Measurements from ENCODE around the gene RNF212. TPM values are rescaled to one million over a fixed set of nuclear protein-coding genes. Genes with fewer than 3 reads are reported as not detected.

Gene RNF212
- total RNA-seq, 6 donors from 2014 or later = 2.7 to 14.7 (median 5.3) TPM

DNA sequence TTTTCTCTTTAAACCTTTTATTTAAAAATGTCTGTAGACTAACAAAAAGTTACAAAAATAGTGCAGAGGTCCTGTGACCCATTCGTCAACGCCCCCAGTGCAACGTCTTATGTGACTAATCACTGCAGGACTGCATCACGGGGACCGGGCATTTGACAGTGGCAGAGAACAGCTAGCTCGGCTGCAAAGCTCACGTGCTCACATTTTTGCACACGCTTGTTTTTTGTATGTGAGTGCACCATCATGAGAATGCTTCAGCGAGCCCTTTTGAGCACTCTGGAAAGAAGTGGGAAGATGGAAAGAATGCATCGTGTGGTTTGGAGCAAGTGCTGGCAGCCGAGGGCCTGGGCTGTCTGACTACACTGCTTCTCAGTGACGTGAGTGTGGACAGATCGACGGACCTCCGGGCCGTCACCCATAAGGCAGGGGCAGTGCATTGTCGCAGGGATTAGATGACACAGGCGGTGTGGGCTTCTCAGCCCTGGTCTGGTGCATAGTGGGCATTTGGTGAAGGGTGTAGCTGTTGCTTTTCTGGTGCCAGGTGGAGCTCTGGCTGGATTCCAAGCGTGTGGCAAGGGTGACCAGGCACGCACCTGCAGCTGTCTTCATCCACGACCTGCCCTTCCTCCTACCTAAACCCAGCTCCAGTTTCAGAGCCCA lies 41.3 kb upstream of the RNF212 start:
- Histone ChIP-seq H3K4me3 (no peak overlapping the region), H3K36me3 (no peaks in the 10 kb centered on the region), H3K27me3 (no peaks in the 10 kb centered on the region), H3K27ac (no peak overlapping the region), H3K4me1 (peaks cover 7 to 17% (median 9%) of the 10 kb centered on the region in 4 donors), H3K9me3 (peaks cover 0 to 7% (median 3%) of the 10 kb centered on the region in 4 donors)
- 62 to 66% methylated on average over 21 of the region's 21 CpGs for WGBS, 2 donors
- ATAC-seq (ENCODE audit: low FRiP score in 2 of 2) (peak; percentile 70 to 74), DNase-seq (peak in 1 of 2 donors; percentile 23)
- TF ChIP-seq CTCF (IDR thresholded peaks at IDR 0.05) (no peak), EP300 (IDR thresholded peaks at IDR 0.05) (no peak), POLR2AphosphoS5 (IDR thresholded peaks at IDR 0.05) (no peak), POLR2A (IDR thresholded peaks at IDR 0.05) (no peak)

GRCh38 chr4:1154126-1154522 lies 40.8 kb upstream of the RNF212 start:
- no peak for ATAC-seq (ENCODE audit: low FRiP score in 2 of 2)
- peak in 1 of 2 donors; percentile 21 for DNase-seq
- 58 to 61% methylated on average over 7 of the region's 7 CpGs for WGBS, 2 donors

DNA sequence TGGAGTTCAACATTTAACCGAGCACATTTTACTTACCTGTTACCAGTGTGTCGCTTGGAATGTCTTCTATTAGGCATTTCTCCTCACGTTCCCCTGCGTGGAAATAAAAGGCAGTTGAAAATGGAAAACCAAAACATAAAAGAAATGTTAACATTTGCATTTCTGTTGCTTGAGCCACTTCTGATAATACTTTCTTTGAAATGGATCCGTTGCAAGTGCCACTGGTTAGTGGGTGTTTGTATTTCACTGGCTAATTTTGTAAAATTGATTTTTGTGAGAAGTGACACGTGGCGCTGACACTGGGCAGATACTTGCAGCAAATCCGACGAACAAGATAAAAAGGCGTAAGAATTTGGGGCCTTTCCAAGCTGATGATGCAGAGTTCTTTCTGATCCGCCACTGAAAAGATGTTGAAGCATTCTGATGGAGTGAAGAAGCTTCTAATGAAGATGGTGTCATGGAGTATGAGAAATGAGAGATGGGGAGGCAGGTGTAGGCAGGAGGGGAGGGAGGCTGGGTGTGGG lies 40.3 kb upstream of the RNF212 start:
- DNase-seq (no peak), ATAC-seq (ENCODE audit: low FRiP score in 2 of 2) (no peak)
- 75 to 82% methylated on average over 11 of the region's 11 CpGs for WGBS, 2 donors
- no peak for TF ChIP-seq EP300 (IDR thresholded peaks at IDR 0.05)
- TF ChIP-seq CTCF (IDR thresholded peaks at IDR 0.05) = no peak
- no peak for TF ChIP-seq POLR2AphosphoS5 (IDR thresholded peaks at IDR 0.05)
- no peak for TF ChIP-seq POLR2A (IDR thresholded peaks at IDR 0.05)
- H3K9me3 ChIP-seq = peaks cover 0 to 7% (median 3%) of the 10 kb centered on the region in 4 donors
- no peak overlapping the region for H3K4me3 ChIP-seq
- no peak overlapping the region for H3K27ac ChIP-seq
- no peaks in the 10 kb centered on the region for H3K36me3 ChIP-seq
- peaks cover 7 to 17% (median 9%) of the 10 kb centered on the region in 4 donors for H3K4me1 ChIP-seq
- H3K27me3 ChIP-seq = no peaks in the 10 kb centered on the region

More at GRCh38 chr4:1154126-1154522, 40.8 kb upstream of the RNF212 start:
- no peak for TF ChIP-seq POLR2AphosphoS5 (IDR thresholded peaks at IDR 0.05)
- TF ChIP-seq CTCF (IDR thresholded peaks at IDR 0.05) = no peak
- TF ChIP-seq POLR2A (IDR thresholded peaks at IDR 0.05) = no peak
- no peak for TF ChIP-seq EP300 (IDR thresholded peaks at IDR 0.05)
- peaks cover 7 to 17% (median 9%) of the 10 kb centered on the region in 4 donors for H3K4me1 ChIP-seq
- peaks cover 0 to 7% (median 3%) of the 10 kb centered on the region in 4 donors for H3K9me3 ChIP-seq
- no peaks in the 10 kb centered on the region for H3K27me3 ChIP-seq
- H3K27ac ChIP-seq = no peak overlapping the region
- no peak overlapping the region for H3K4me3 ChIP-seq
- H3K36me3 ChIP-seq = no peaks in the 10 kb centered on the region

GRCh38 chr4:1152290-1152689 lies 38.9 kb upstream of the RNF212 start:
- DNase-seq = no peak
- H3K4me1 ChIP-seq = peaks cover 7 to 17% (median 9%) of the 10 kb centered on the region in 4 donors

More at GRCh38 chr4:1152290-1152689, 38.9 kb upstream of the RNF212 start:
- Histone ChIP-seq H3K9me3 (no peaks in the 10 kb centered on the region), H3K27ac (no peak overlapping the region), H3K36me3 (no peaks in the 10 kb centered on the region), H3K27me3 (no peaks in the 10 kb centered on the region), H3K4me3 (no peak overlapping the region)
- no peak for ATAC-seq (ENCODE audit: low FRiP score in 2 of 2)
- 69 to 85% methylated on average over 6 of the region's 6 CpGs for WGBS, 2 donors
- no peak for TF ChIP-seq POLR2AphosphoS5 (IDR thresholded peaks at IDR 0.05)
- TF ChIP-seq CTCF (IDR thresholded peaks at IDR 0.05) = no peak
- TF ChIP-seq POLR2A (IDR thresholded peaks at IDR 0.05) = no peak
- TF ChIP-seq EP300 (IDR thresholded peaks at IDR 0.05) = no peak

Data from upper lobe of left lung (tissue), 6 donors.